ENCODE results near the gene CLDN5.
A peak's percentile ranks its signal among the peaks of the same experiment; 100 is the strongest.

The CLDN5 gene

DNA sequence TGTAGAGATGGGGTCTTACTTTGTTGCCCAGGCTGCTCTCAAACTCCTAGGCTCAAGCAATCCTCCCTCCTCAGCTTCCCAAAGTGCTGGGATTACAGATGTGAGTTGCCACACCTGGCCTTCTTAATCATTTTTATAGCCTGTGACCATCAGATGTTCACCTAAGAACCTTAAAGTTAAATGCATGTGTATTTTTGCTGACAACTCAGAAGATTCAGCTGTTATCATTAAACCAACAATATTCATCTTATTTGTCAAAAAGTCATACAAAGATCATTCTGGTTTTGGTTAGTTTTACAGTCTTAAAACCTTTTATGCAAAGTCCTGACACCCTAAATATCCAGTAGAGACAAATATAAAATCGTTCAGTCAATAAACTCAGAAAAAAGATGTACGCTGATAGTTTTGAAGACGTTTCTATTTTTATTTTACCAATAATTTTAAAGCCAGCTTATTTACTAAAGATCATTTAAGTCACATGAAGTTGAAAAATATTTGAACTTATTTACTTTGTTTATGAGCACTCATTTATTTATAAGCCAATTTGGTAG lies 22.2 kb downstream of the CLDN5 start:
- no peak for DNase-seq

DNA sequence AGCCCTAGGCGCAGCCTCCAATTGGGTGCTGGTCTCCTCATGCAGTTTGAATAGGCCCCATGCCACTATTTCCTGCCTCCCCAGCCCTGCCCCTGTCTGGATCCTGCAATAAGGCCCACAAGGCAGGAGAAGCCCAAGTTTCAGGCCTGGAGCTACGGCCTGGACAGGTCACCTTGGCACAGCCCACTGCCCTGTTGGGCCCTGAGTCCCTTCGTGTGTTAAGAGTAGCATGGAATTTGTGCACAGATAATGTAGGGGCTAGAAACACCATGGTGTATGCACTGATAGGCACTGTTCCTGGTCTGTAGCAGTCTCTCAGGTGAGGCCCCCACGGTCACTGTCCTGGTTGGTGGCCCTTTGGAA lies 24.3 kb downstream of the CLDN5 start:
- DNase-seq, result no peak

DNA sequence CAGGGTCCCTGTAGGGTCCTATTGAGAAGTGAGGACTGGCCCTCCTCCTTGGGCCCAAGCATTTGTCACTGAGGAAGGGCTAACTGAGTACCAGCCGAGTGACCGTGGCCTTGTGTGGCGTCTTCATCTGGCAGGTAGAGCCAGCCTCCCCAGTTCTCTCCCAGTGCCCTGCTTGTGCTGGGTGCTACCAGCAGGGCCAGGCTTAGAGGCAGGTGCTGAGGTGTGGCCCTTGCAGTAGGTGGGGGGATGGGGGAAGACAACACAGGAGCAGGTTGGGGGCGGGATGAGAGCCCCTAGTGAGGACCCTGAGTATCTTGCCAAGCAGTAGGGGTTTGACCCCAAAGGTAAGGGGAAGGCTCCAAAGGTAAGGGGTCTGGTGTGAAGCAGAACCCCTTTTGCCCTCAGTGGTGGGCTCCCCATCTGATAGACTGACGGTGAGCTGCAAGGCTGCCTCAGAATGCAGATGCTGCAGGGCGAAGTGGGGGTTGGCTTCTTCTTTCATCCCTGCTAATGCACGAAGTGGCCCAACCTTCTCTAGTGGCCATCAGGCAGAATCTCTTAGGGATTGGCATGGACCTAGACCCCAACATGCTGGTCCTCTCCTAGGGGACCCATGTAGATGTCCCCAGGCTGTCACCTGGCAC lies 24.9 kb downstream of the CLDN5 start:
- no peak for DNase-seq

DNA sequence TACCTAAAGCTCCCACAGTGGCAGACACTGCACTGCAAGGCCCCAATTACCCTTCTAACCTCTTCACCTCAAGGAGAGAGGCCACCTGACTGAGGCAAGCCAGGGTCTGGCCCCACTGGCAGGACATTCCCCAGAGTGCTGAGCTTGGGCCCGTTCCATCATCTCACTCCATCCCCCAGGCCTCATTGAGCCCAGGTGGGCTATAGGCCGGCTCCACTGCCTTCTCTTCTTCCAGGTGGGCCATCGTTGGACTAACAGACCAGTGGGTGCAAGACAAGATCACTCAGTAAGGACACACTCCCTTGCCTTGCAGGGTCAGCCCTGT lies 25.4 kb downstream of the CLDN5 start:
- DNase-seq, result no peak

DNA sequence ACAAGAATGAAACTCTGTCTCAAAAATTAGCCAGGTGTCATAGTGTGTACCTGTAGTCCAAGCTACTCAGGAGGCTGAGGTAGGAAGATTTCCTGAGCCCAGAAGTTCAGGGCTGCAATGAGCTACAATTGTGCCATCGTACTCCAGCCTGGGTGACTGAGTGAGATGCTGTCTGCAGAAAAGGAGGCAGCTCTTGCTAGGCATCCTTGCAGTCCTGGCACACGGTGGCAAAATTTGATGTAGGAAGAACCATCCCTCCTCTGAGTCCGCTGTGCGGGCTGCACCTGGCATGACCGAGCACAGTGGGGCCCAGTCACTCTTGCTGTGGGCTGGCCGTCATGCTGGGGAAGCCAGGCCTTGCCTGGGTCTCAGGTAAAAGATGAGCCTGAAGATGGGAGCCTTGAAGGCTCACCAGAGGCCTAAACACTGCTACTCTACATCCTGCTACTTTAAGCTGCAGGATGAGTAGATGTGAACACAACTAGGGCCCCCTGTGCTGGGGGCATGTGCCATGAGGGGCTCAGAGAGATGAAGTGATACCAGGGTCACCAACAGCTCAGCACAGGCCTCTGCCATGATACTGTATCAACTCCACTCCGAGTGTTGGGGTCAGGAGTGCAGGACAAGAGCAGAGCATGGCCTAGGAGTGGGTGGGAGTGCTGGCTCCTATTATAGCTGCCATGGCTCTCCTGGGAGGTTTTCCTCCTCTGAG lies 25.9 kb downstream of the CLDN5 start:
- DNase-seq, result no peak

DNA sequence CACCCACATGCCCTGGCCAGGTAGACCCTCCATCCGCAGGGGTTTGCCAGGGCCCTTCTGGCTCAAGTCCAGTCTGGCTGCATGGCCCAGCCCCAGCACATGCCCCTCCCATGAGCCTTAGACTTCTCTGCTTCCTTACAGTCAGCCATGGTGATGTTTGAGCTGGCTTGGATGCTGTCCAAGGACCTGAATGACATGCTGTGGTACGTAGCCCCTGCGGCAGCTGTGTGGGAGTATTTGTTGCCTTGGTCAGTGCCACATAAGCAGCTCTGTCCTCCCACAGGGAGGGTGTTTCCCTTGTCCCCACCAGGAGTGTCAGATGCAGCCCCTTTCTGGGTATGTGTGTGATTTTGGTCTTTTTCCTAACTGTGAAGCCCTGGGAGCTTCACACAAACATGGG lies 27.0 kb downstream of the CLDN5 start:
- no peak for DNase-seq

DNA sequence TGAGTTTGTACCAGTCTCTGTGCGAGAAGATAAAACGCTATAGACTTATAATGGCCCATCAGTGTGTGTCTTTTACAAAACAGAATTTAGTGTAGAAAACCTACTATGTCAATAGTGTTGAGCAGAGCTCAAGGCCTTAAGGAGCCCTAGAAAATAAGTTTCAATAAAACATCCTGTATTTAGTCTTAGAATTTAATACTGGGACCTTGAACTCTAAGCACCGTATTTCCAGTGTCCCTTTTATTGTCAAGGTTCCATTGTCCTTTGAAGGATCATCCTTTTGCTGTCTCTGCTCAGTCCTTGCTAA lies 27.9 kb downstream of the CLDN5 start:
- no peak for DNase-seq

DNA sequence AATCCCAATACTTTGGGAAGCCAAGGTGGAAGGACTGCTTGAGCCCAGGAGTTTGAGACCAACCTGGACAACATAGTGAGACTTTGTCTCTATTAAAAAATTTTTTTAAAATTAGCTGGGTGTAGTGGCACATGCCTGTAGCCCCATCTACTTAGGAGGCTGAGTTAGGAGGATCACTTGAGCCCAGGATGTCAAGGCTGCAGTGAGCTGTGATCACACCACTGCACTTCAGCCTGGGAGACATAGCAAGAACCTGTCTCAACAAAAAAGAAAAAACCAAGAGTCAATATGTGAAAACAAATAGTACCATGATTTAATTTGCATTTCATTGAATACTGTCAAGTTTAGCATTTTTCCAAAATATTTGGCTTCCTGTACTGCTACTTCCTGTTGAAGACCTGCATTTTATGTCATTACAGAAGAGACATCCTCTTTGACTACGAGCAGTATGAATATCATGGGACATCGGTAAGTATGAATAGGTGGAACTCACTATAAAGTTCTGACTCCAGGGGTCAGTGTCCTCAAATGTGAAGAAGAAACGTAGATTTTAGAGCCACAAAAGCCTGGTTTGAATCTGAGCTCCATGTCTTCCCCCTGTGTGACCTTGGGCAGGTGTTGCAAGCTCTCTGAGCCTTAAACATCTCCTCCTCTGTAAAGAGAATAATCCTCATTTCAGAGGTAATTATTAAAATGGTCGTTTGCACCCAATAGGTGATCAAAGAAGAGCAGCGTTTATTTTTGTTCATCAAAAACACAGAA lies 28.5 kb downstream of the CLDN5 start:
- DNase-seq, result no peak

DNA sequence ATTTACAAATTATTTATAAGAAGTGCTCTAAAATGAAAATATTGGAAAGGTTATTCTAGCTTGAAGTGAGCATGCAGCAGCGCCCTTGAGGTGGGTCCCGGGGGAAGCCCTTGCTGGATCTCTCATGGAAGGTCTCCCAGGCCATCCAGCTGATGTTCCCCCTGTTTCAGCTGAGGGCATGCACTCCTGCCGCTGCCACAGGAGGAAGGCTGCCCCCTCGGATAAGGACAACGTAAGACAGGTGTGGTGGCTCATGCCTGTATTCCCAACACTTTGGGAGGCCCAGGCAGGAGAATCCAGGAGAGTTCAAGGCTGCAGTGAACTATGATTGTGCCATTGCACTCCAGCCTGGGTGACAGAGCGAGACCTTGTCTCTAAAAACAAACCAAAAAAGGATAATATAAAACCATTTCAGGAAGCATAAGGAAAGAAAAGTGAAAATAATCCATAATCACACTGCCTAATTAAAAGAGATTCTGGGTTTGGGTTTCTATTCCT lies 29.5 kb downstream of the CLDN5 start:
- DNase-seq, result no peak

DNA sequence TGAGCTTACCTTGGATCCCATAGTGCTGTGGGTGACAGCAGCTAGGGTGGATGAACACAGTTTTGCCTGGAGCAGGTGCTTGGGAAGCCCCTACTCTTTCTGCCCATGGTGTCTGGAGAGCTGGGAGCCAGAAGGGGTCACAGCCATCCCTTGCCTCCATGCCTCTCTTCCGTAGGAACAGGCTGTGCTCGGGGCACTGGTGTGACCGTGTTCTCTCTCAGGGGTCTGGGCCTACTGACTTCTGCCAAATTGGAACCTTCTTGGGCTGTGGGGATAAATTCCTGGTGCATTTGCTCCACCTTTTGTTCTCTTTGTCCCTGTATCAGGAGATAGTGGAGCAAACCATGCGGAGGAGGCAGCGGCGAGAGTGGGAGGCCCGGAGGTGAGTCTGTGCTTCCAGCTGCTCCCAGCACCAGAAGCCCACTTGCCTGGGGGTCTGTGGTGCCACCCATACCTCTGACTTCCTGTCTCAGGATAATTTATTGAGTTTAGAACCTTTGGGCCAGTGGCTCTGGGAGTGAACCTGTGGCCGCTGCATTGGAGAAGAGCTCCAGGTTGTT lies 30.1 kb downstream of the CLDN5 start:
- DNase-seq, result no peak

DNA sequence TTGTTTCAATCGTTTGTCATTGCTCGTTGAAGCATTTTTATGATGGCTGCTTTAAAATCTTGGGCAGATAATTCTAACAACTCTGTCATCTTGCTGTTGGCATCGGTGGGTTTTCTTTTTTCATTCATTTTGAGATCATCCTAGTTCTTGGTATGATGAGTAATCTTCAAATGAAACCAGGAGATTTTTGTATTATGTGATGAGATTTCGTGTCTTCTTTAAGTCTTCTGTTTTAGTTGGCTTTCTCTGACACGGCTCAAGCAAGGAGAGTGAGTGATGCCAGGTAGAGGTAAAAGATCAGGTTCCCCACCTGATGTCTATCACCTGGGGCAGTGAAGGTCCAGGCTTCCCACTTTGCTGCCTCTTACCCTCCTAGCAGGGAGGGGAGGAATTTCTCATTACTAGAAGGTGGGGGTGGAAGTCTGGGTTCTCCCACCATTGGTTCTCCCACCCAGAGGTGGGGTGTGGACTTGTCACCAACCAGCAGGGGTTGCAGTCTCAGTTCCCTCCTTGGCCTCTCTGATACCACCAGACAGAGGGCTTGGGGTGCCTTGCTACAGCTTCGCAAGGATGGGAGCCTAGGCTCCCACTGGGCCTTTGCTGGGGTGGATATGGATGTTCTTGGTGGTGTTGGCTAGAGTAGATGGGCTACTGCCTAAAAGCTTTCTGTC lies 31.6 kb downstream of the CLDN5 start:
- no peak for DNase-seq

DNA sequence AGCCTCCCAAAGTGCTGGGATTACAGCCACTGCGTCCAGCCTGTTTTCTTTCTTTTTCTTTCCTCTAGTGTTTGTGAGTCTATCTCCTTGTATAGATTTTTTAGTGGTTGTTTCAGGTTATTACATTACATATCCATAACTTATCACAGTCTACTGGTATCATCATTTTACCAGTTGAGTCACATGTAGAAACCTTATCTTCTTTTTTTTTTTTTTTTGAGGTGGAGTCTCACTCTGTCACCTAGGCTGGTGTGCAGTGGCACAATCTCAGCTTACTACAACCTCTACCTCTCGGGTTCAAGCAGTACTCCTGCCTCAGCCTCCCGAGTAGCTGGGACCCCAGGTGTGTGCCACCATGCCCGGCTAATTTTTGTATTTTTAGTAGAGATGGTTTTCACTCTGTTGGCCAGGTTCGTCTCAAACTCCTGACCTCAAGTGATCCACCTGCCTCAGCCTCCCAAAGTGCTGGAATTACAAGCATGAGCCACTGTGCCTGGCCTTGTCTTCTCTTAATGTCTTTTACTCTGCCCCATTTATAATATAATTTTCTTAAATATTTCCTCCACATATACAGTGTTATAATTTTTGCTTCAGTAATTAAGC lies 33.5 kb downstream of the CLDN5 start:
- DNase-seq, result no peak

DNA sequence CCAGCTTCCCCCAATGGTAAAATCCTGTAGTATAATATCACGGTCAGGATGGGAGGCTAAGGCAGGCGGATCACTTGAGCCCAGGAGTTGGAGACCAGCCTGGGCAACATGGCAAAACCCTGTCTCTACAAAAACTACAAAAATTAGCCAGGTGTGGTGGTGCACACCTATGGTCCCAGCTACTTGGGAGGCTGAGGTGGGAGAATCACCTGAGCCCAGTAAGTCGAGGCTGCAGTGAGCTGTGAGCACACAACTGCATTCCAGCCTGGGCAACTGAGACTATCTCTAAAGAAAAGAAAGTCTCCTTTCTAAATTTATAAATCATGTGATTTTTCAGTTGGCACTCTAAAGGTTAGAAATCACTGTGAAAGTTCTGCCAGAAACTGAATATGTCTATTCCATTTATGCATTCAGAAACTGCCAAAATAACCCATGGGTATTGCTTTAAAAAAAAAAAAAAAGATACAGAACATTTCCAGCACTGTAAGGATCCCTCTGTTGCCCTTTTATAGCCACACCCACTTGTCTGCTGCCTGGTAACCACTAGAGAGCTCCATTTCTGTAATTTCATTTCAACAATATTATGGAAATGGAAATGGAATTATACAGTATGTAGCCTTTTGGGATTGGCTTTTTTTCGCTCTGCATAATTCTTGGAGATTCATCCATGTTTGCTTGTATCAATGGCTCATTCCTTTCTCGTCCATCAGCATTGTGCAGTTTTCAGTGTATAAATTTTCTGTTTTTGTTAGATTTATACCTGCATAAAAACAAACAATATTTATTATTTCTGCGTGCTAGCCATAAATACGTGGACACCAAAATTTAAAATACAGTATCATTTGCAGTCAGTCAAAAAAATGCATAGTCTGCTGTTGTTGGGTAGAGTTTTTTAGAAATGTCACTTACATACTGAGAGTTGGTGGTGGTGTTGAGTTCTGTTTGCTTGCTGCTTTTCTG lies 35.0 kb downstream of the CLDN5 start:
- DNase-seq, result no peak

DNA sequence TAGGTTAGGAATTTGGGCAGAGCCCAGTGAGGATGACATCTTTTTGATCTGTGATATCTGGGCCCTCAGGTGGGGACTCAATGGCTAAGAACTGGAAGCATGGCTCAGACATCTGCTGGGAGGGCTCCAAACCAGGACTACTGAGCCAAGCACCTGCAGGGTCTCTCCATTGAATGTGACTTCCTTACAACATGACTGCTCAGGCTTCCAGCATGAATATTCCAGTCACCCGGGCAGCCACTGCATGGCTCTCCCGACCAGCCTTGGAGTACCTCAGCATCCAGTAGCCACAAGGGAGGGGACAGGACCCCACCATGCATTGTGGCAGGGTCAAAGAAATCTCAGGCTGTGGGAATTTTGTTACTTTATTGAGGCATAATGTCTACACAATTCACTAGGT lies 35.9 kb downstream of the CLDN5 start:
- no peak for DNase-seq

DNA sequence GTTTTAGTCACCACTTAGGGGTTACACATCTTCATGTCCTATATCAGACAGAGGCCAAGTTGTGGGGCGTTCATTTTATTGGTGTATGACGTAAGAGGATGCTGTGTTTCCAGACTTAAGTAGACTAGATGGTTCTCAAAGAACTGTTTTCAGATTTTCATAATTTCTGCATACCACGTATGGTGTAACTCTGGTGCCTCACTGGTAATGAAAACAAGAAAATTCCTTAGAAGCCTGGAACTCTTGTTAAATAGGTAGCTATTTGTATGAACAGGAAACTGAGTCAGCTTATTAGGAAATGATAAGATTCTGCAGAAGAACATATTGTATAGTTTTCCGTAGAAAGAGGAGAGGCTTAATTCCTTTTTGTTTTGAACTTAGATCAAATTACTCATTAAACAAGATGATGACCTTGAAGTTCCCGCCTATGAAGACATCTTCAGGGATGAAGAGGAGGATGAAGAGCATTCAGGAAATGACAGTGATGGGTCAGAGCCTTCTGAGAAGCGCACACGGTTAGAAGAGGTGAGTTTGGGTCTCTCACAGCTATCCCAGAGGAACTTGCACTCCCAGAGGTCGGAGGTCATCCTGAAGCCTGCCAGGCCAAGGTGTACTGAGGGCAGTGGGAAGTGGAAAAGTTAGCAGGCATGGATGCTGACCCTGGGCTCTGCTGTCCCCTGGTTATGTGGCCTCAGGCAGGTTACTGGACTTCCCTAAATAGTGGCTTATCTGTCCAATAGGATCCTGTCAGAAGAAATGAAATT lies 40.5 kb downstream of the CLDN5 start:
- DNase-seq, result no peak

DNA sequence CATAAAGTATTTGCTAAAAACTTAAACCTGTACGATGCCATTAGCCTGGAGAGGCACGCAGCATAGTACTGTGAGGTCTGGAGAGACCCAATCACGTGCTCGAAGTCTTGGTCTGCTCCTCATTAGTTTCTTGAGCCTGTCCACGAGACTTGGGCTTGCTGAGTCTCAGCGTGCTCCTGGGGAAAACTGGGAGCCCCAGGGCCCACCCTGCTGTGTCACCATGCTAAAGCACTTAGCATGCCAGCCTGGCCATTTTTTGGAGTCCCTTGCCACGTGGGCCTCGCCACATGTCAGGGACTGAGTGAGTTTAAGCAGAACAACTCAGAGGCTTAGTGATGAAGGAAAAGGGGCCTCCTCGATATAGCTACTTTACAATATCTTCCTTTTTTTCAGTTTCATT lies 41.9 kb downstream of the CLDN5 start:
- DNase-seq, result no peak

DNA sequence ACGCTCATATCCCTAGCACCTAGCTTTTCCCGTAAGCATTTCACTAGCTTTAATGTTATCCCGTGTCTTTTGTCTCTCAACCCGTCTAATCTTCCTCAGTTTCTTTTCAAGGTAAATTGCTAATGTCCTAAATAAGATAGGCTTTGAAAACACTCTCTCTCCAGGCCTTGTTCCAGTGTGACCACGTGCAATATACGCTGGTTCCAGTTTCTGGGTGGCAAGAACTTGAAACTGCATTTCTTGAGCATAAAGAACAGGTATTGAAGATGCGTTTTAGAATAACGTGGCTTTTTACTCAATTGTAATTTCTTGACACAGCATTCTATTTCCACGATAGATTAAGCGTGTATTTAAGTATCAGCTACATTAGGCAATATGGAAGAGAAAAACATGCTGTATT lies 43.4 kb downstream of the CLDN5 start:
- no peak for DNase-seq

DNA sequence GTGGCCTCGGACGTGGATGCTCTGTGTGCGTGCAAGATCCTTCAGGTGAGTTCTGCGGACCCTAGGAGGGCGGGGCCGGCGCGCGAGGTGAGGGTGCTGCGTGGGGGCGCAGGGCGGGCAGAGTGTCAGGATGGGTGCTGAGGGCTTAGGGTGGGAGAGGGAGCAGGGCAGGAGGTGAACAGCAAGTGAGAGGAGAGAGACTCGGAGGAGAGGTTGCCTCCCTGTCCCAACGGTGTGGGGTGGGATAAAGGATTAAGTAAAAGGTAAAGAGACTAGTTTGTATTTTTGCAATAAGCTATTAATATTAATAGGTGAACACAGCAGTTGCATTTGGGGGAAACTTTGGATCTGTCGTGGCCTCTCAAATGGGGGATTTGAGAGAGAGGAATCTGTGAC lies 44.0 kb downstream of the CLDN5 start:
- DNase-seq, result no peak

DNA sequence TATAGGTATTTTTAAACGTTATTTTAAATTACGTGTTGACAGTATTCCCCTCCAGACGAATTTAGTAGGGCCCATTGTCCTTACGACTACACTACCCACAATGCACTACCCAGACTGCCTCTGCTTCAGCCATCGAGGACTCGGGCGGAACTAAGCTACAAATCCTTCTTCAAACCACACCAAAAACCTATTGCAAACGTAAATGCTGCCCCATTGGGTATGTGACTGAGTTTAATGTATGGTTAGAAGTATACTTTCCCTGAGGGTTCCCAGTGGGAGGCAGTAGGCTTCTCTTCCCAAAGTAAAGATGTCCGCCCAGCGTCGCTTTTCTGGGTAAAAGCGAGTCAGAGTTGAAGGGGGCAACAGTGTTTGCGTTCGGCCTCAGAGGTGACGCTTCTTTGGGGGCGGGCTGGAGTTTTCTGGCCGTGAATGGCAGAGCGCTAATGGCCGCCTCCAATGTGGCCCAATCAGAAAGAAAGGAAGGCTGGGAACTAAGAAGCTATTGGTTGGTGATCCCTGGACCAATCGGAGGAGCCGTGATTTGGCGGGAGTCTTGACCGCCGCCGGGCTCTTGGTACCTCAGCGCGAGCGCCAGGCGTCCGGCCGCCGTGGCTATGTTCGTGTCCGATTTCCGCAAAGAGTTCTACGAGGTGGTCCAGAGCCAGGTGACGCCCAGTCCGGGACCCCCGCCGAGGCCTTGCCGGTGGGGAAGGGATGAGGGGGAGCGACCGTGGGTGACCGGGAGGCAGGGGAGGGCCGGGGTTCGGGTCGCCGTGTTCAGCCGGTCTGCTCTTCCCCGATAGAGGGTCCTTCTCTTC lies 44.6 kb downstream of the CLDN5 start, which contains the start of gene CDC45:
TSS of gene CDC45 (plus strand) at position 566 of the 818 bp plus-strand sequence. CDS start at position 615, 49 bp downstream.
- DNase-seq, result peak; percentile 95

DNA sequence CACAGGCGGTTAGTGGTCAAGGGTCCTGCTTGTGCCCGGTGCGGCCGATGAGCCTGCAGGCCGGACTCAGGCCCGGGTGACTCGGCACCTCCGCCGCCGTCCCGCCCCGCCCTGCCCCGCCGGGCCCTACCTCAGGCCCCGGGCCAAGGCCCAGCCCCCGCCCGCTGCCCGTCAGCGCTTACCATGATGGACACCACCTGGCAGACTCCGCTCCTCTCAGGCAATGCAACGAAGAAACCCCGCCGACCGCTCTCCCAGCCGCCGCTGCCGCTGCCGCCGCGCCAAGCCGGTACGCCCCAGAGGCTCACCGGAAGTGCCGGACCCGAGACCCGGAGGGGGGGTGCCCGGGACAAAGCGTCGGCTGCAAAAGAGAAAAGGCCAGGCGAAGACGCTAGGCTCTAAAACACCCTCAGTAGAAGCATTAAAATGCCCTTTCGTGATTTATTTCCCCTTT lies 45.3 kb downstream of the CLDN5 start, which contains the start of gene UFD1:
TSS of gene UFD1 (minus strand) at position 293 of the 454 bp plus-strand sequence. CDS start at position 185, 108 bp downstream.
- DNase-seq, result no peak
